GM10266 (cell line): ENCODE measurements around the gene AQP5.

ENCODE experiments used
- DNase-seq: peaks from one replicate; pipeline ENCODE4 v3.0.0; 2012; ENCODE audit errors: extremely low spot score
- CTCF ChIP-seq: IDR thresholded peaks from 2 replicates; pipeline ENCODE4 v1.5.1; 2012; ENCODE audit warnings: mild to moderate bottlenecking, low read depth; ENCODE audit not compliant: control insufficient read depth, insufficient read depth; ENCODE audit errors: missing control alignments

Gene AQP5

GRCh38 chr12:49920915-49921286, 40.8 kb upstream of the AQP5 start:
- TF ChIP-seq CTCF: no peak
- DNase-seq: no peak

GRCh38 chr12:49921299-49921698, 40.4 kb upstream of the AQP5 start:
- no peak for DNase-seq
- TF ChIP-seq CTCF: no peak

- no peak for TF ChIP-seq CTCF
- no peak for DNase-seq
Observed at GRCh38 chr12:49921936-49922335, 39.7 kb upstream of the AQP5 start.

- no peak for TF ChIP-seq CTCF
- DNase-seq: no peak
Observed at GRCh38 chr12:49922349-49923034, 39.2 kb upstream of the AQP5 start.

- DNase-seq: no peak
- TF ChIP-seq CTCF: no peak
Observed at GRCh38 chr12:49923035-49923644, 38.5 kb upstream of the AQP5 start.

GRCh38 chr12:49923880-49924556, 37.7 kb upstream of the AQP5 start:
- TF ChIP-seq CTCF: no peak
- DNase-seq: no peak
